A673 (cell line): Measurements from ENCODE around the gene DHRS3. TPM values are rescaled to one million over a fixed set of nuclear protein-coding genes. Genes with fewer than 3 reads are reported as not detected.
"Not testable (repeated sequence)": the region's sequence is repeated elsewhere in the genome, so short reads cannot be mapped to it uniquely, and the experiment has no call there.

Experiments
- BruUV-seq: library from RNA; stranded (reverse); fragments of 400-500 nt; replicated peaks from 2 replicates; lab custom pipeline; 2021; lab: Mats Ljungman, UMichigan
- CTCF ChIA-PET: fragments of 300-600 bp; sonication (Branson Sonifier 250); formaldehyde crosslinking; loops from one replicate; lab custom pipeline; 2022; ENCODE audit warnings: antibody characterized with exemption; lab: Charles Lee
- POLR2A ChIA-PET: fragments of 300-600 bp; sonication (Branson Sonifier 250); formaldehyde crosslinking; loops from one replicate; lab custom pipeline; 2022; ENCODE audit warnings: antibody characterized with exemption; ENCODE audit not compliant: low non-redundant PET; lab: Charles Lee
- DNase-seq: peaks from one replicate; pipeline ENCODE4 v3.0.0-alpha.2; 2015; ENCODE audit warnings: low spot score
- H3K27ac ChIP-seq: fragments of 200-600 bp; sonication (generic); 2 replicates; pipeline ENCODE4 v1.5.1; 2016; ENCODE audit warnings: mixed run types, low read depth, mild to moderate bottlenecking, mixed read lengths, antibody characterized with exemption, low read length; ENCODE audit not compliant: poor library complexity, severe bottlenecking
- H3K27me3 ChIP-seq: fragments of 200-600 bp; sonication (generic); replicated peaks from 2 replicates; pipeline ENCODE4 v1.6.1; 2017; ENCODE audit warnings: mixed run types, low read depth, mild to moderate bottlenecking, mixed read lengths, antibody characterized with exemption, low read length; ENCODE audit not compliant: insufficient read depth, poor library complexity
- H3K36me3 ChIP-seq: fragments of 200-600 bp; sonication (generic); 2 replicates; pipeline ENCODE4 v1.6.1; 2016; ENCODE audit warnings: mixed run types, mild to moderate bottlenecking, mixed read lengths, antibody characterized with exemption, low read length; ENCODE audit not compliant: insufficient read depth, poor library complexity, severe bottlenecking
- H3K4me1 ChIP-seq: fragments of 200-600 bp; sonication (generic); 2 replicates; pipeline ENCODE4 v1.6.1; 2017; ENCODE audit warnings: mixed run types, mild to moderate bottlenecking, mixed read lengths, antibody characterized with exemption, low read length; ENCODE audit not compliant: insufficient read depth, poor library complexity, severe bottlenecking
- H3K4me3 ChIP-seq: fragments of 200-600 bp; sonication (generic); 2 replicates; pipeline ENCODE4 v1.5.1; 2016; ENCODE audit warnings: low read depth, mixed run types, mild to moderate bottlenecking, mixed read lengths, low read length; ENCODE audit not compliant: poor library complexity, severe bottlenecking
- H3K9me3 ChIP-seq: fragments of 200-600 bp; sonication (generic); 2 replicates; pipeline ENCODE4 v1.6.1; 2016; ENCODE audit warnings: mixed run types, low read depth, mild to moderate bottlenecking, mixed read lengths, antibody characterized with exemption, low read length; ENCODE audit not compliant: poor library complexity, severe bottlenecking
- CTCF ChIP-seq: fragments of 300-800, 200-600 bp; sonication (generic); conservative IDR thresholded peaks from 2 replicates; pipeline ENCODE4 v1.5.1; 2017; ENCODE audit warnings: low read depth, mild to moderate bottlenecking, antibody characterized with exemption, low read length, moderate library complexity, mixed read lengths
- EZH2 ChIP-seq: fragments of 200-600 bp; sonication (generic); IDR thresholded peaks from 2 replicates; pipeline ENCODE4 v1.6.1; 2017; ENCODE audit warnings: borderline replicate concordance, low read depth, mild to moderate bottlenecking, mixed read lengths, antibody characterized with exemption, low read length; ENCODE audit not compliant: poor library complexity, severe bottlenecking
- intact Hi-C: fragments of 100-400 bp; cut with micrococcal nuclease; formaldehyde crosslinking; loops from one replicate; pipeline ENCODE4 v1.10.0; 2022; ENCODE audit not compliant: unreplicated experiment
- total RNA-seq: library from RNA; stranded (reverse); gene quantifications from 2 replicates; pipeline ENCODE4 v1.2.3, GENCODE V29; 2021

Gene DHRS3
- total RNA-seq, 1 experiment from 2014 or later = 2.4 TPM

- Histone ChIP-seq H3K27ac (no peak overlapping the region), H3K27me3 (no peaks in the 10 kb centered on the region), H3K4me1 (peaks cover 4% of the 10 kb centered on the region), H3K4me3 (no peak overlapping the region), H3K9me3 (no peaks in the 10 kb centered on the region), H3K36me3 (no peaks in the 10 kb centered on the region)
- TF ChIP-seq EZH2 (no peak), CTCF (no peak)
- CTCF ChIA-PET = no interaction called here
- no TSS peak for BruUV-seq
- DNase-seq = no peak
- POLR2A ChIA-PET = no interaction called here
- intact Hi-C loops = no loop called here
Observed at GRCh38 chr1:12654004-12654567, 36.1 kb upstream of the DHRS3 start.

GRCh38 chr1:12649971-12650421, 32.0 kb upstream of the DHRS3 start:
- peak; percentile 41 for DNase-seq
- no TSS peak for BruUV-seq
- POLR2A ChIA-PET = interaction anchor here (0.6 kb wide), 1 partner anchor 33 kb away, joined by 3 read pairs; no protein-coding TSS in a partner anchor
- CTCF ChIA-PET = no interaction called here
- no peaks in the 10 kb centered on the region for H3K9me3 ChIP-seq
- H3K36me3 ChIP-seq = no peaks in the 10 kb centered on the region
- H3K4me3 ChIP-seq = no peak overlapping the region
- H3K27ac ChIP-seq = peak overlapping the region; percentile 85
- TF ChIP-seq EZH2 (no peak), CTCF (no peak)
- intact Hi-C loops = no loop called here
- peaks cover 4% of the 10 kb centered on the region for H3K4me1 ChIP-seq
- H3K27me3 ChIP-seq = no peaks in the 10 kb centered on the region

- ChIA-PET CTCF (interaction anchor here (0.5 kb wide), 1 partner anchor 11 kb away, joined by 5 read pairs; no protein-coding TSS in a partner anchor), POLR2A (no interaction called here)
- H3K9me3 ChIP-seq = no peaks in the 10 kb centered on the region
- no peaks in the 10 kb centered on the region for H3K27me3 ChIP-seq
- H3K27ac ChIP-seq = peak overlapping the region; percentile 85
- peaks cover 4% of the 10 kb centered on the region for H3K4me1 ChIP-seq
- no peak for DNase-seq
- no peak for TF ChIP-seq EZH2
- TF ChIP-seq CTCF = no peak
- no peak overlapping the region for H3K4me3 ChIP-seq
- no peaks in the 10 kb centered on the region for H3K36me3 ChIP-seq
- intact Hi-C loops = no loop called here
- BruUV-seq = no TSS peak
Observed at GRCh38 chr1:12648741-12649140, 30.7 kb upstream of the DHRS3 start.

- H3K4me1 ChIP-seq, intact Hi-C loops, H3K27me3 ChIP-seq, DNase-seq, H3K4me3 ChIP-seq, BruUV-seq, POLR2A ChIA-PET, CTCF ChIA-PET, H3K27ac ChIP-seq, H3K36me3 ChIP-seq: not testable (repeated sequence)
- H3K9me3 ChIP-seq = peaks cover 11% of the 10 kb centered on the region
Observed at GRCh38 chr1:12645401-12645800, 27.4 kb upstream of the DHRS3 start.
